ENCODE measurements around the gene ZDHHC19.

Gene ZDHHC19

DNA sequence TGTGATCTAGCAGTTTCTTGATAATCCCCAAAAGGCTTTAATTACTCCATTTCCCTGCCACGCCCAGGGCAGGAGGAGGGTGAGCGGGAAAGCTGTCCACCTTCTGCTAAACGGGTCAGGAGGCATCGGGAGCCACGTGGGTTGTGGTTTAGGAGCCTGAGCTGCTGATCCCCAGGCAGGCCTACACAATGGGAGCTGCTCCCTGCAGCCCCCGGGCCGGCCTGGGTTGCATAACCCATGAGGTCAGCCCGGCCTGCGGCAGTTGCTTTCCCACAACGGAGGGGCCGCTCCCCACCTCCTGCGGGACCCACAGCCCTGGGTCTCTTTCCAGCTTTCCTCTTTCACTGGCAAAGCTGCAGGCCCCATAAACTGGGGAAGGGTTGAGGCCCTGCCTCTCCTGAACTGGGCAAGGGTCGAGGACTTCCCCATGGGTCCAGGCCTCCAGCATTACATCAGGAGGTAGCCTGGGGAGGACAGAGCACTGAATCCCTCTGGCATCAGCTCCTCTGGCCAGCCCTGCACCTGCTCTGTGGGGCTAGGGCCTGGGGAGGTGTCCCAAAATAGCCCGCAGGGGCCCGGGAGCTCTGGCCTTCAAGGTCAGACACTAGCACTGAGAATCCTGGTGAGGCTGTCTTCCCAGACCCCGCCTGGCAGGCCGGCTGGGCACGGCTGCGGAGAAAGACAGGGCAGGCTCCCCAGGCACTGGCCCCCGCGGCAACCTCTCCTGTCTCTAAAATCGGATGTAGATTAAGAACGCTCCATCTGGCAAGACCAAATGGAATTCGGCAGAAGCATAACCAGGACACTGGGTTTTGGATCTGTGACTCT is 47.3 kb downstream of the ZDHHC19 start:
- Mint-ChIP-seq H3K27me3 (ENCODE audit: low read depth, poor library complexity) (peaks cover 7% of the 10 kb centered on the region), H3K4me3 (no peak overlapping the region)
- no peak for DNase-seq

DNA sequence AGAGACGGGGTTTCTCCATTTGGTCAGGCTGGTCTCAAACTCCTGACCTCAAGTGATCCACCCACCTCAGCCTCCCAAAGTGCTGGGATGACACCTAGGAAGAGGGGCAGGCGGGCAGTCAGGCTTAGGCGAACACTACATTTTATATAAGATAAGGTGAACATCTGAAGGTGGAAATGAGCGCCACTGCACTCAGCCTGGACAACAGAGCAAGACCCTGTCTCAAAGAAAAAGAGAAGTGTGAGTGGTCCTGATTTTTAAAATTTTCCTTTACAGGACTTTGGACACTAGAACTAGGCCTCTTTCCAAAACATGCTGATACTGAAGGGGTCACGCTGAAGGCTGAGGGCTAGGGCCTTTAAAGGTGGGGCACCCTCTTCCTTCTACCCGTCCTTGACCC is 48.0 kb downstream of the ZDHHC19 start:
- Mint-ChIP-seq H3K4me3 (no peak overlapping the region), H3K27ac (no peak overlapping the region), H3K9me3 (no peaks in the 10 kb centered on the region), H3K27me3 (ENCODE audit: low read depth, poor library complexity) (peaks cover 7% of the 10 kb centered on the region), H3K36me3 (ENCODE audit: low read depth) (no peaks in the 10 kb centered on the region), H3K4me1 (peaks cover 13% of the 10 kb centered on the region)
- TF ChIP-seq CTCF (IDR thresholded peaks at IDR 0.05): no peak
- DNase-seq: no peak

More for the DNA sequence above, 47.3 kb downstream of the ZDHHC19 start:
- H3K9me3 Mint-ChIP-seq: no peaks in the 10 kb centered on the region
- no peak for TF ChIP-seq CTCF (IDR thresholded peaks at IDR 0.05)
- peaks cover 13% of the 10 kb centered on the region for H3K4me1 Mint-ChIP-seq
- H3K36me3 Mint-ChIP-seq (ENCODE audit: low read depth): no peaks in the 10 kb centered on the region
- no peak overlapping the region for H3K27ac Mint-ChIP-seq

GRCh38 chr3:196162679-196163078 is 48.5 kb downstream of the ZDHHC19 start:
- Mint-ChIP-seq H3K36me3 (ENCODE audit: low read depth) (no peaks in the 10 kb centered on the region), H3K27ac (no peak overlapping the region), H3K4me1 (peaks cover 13% of the 10 kb centered on the region), H3K27me3 (ENCODE audit: low read depth, poor library complexity) (peaks cover 7% of the 10 kb centered on the region), H3K9me3 (no peaks in the 10 kb centered on the region), H3K4me3 (no peak overlapping the region)
- no peak for TF ChIP-seq CTCF (IDR thresholded peaks at IDR 0.05)
- no peak for DNase-seq

DNA sequence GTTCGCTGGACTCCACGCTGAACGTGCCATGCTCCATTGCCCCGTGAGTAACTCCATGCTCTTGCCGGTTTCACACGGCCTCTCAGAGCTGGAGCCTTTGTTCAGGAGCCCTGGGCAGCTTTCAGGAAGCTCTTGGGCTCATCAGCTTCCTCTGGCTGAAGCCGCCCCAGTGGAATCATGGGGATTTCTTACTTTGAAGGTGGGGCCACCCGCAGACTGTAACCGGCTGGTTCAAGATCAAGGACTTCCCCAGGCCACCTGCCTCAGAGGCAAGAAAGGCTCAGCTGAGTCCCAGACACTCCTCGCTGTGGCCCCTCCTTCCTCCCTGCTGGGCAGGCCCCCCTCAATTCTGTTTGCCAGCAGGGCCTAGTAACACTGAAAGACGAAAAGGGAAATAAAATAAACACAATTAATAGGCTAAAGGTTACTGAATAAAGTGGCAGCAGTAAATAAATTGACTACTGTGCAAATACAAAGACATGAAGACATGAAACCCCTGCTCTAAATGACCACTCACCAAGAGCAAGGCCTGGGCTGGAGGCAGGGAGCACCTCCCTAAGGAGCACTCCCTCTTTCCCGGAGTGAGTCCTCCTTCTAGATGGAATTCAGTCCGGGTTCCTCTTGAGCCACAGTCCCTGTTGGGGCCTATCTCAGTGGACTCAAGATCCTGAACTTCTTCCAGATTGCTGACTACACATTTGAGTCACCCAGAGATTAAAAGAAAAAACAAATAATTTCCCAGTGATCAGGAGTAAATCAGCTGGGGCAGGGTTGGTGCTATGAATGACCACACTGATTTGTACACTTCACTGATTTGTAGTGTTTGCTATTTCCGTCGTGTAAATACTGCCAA is 51.0 kb downstream of the ZDHHC19 start:
- no peak overlapping the region for H3K4me3 Mint-ChIP-seq

DNA sequence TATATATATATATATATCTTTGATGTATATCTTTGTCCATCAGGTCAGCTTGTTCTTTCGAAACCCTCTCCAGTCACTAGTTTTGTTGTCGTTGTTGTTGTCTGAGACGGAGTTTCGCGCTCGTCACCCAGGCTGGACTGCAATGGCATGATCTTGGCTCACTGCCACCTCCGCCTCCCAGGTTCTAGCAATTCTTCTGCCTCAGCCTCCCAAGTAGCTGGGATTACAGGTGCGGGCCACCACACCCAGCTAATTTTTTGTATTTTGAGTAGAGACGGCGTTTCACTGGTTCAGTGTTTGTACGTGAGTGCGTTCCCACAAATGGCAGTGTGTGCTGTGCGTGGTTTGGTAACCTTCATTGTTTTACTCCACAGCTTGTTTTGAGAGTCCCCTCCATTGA is 51.7 kb downstream of the ZDHHC19 start:
- Mint-ChIP-seq H3K36me3 (ENCODE audit: low read depth) (no peaks in the 10 kb centered on the region), H3K4me1 (peaks cover 13% of the 10 kb centered on the region), H3K9me3 (no peaks in the 10 kb centered on the region), H3K27ac (no peak overlapping the region), H3K27me3 (ENCODE audit: low read depth, poor library complexity) (peaks cover 3% of the 10 kb centered on the region), H3K4me3 (no peak overlapping the region)
- TF ChIP-seq CTCF (IDR thresholded peaks at IDR 0.05): no peak
- DNase-seq: no peak

More for the DNA sequence above, 51.0 kb downstream of the ZDHHC19 start:
- DNase-seq: peak; percentile 29
- no peak overlapping the region for H3K27ac Mint-ChIP-seq
- peaks cover 13% of the 10 kb centered on the region for H3K4me1 Mint-ChIP-seq
- H3K27me3 Mint-ChIP-seq (ENCODE audit: low read depth, poor library complexity): peaks cover 3% of the 10 kb centered on the region
- no peaks in the 10 kb centered on the region for H3K9me3 Mint-ChIP-seq
- no peak for TF ChIP-seq CTCF (IDR thresholded peaks at IDR 0.05)
- no peaks in the 10 kb centered on the region for H3K36me3 Mint-ChIP-seq (ENCODE audit: low read depth)

Measured in nephron progenitor cell (in vitro differentiated cells).